MM.1S (cell line): ENCODE data around the gene PIK3C2G.

Experiments
- CTCF ChIP-seq: fragments of 300-600 bp; sonication (generic); IDR thresholded peaks from 2 replicates; pipeline ENCODE4 v1.5.1; 2016; ENCODE audit warnings: antibody characterized with exemption, low read length, mixed read lengths
- EZH2 ChIP-seq: fragments of 300-600 bp; sonication (generic); optimal IDR thresholded peaks from 2 replicates; pipeline ENCODE3; 2017; ENCODE audit warnings: low read depth, mild to moderate bottlenecking, antibody characterized with exemption, low read length, mixed read lengths
- EZH2phosphoT487 ChIP-seq: fragments of 300-600 bp; sonication (generic); IDR thresholded peaks from 2 replicates; pipeline ENCODE4 v1.6.1; 2018; ENCODE audit warnings: antibody characterized with exemption, low read length

DNA sequence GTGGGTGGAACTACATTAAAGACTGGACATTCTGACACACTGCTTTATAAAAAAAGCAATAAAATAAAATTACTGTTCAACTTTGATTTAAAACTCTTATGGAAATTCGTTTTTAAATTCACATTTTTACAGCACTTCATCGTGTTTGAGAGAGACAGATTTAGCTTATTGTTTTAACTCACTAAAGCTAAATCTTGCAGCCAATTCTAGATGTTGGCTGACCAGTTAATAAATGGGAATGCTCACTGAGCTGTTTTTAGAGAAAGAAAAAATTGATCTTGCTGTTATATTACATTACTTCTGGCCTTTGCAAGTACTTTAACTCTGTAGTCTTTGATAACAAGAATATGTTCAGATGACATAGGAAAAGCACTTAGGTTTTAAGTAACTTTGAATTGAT lies 319.4 kb downstream of the PIK3C2G start:
- TF ChIP-seq CTCF = no peak
- TF ChIP-seq EZH2phosphoT487 = no peak
- TF ChIP-seq EZH2 = no peak
